SHP77 treated with DMSO at 0.1 percent for 48 hours (cell line): ENCODE measurements around the gene ACACA.
A peak's percentile ranks its signal among the peaks of the same experiment; 100 is the strongest.

ENCODE experiments used
- DNase-seq: peaks from one replicate; lab custom pipeline; 2025; lab: John Stamatoyannopoulos, UW

Gene ACACA

DNA sequence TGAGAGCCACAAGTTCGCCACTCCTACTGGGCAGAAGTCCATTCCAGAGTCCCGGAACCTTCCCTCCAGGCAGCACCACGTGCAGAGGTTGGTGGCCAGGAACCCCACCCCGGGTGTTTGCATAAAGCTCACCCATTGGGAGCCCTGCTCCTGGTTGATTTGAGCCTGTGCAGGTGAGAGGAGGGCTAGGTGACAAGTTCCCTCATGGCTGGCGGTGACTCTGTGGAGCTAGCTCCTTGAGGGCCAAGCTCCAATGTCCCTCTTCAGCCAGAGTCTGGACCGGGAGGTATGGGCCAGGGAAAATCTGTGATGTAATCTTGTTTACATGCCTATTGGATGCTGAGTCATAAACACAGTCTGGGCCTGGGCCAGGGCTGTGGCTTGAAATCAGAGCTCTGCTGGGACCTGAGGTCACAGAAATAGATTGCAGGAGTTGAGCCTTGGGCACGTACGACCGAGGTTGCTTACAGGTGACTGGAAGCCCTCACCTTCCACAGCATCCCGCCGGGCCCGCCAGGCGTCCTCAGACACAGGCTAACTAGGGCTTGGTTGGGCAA, 339.0 kb downstream of the ACACA start:
- DNase-seq = peak; percentile 24

DNA sequence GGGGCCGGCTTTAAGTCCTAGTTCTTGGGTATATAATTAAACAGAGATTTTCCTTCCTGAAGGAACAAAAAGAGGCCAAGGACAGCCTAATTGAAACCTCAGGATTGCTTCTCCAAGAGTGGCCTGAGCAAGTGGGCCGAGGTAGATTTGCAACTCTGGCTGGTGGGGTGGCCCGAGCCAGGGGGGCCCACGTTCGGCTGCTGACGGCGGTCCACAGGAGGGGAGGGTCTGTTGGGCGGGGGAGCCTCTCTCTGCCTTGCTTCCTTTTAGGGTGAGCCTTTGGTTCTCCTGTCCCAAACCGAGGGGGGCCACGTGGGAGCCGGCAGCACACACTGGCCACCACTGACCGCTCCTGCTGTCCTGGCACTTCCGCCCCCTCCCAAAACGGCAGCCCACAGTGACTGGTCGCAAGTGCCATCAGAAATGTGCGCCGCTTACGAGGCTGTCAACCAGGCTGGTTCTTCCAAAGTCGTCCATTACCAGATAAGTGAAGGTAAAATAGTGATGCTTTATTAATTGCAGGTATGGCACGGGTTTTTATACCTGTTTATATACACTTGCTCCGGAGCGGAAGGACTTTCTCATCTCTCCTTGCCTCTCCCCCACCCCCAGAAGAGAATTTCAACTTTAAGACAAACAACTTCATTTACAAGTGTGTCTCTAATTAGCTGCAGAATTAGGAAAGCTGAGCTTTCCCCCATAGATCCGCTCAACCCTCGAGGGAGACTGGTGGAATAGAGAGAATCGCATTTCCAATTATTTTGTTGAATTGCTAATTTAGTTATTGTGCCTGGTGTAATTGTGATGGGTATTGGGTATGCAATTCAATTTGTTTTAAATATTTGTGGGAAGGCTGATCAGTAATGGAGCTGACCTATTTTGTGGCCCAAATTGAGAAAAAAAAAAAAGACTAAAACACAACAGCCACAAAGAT, 340.0 kb downstream of the ACACA start:
- no peak for DNase-seq

DNA sequence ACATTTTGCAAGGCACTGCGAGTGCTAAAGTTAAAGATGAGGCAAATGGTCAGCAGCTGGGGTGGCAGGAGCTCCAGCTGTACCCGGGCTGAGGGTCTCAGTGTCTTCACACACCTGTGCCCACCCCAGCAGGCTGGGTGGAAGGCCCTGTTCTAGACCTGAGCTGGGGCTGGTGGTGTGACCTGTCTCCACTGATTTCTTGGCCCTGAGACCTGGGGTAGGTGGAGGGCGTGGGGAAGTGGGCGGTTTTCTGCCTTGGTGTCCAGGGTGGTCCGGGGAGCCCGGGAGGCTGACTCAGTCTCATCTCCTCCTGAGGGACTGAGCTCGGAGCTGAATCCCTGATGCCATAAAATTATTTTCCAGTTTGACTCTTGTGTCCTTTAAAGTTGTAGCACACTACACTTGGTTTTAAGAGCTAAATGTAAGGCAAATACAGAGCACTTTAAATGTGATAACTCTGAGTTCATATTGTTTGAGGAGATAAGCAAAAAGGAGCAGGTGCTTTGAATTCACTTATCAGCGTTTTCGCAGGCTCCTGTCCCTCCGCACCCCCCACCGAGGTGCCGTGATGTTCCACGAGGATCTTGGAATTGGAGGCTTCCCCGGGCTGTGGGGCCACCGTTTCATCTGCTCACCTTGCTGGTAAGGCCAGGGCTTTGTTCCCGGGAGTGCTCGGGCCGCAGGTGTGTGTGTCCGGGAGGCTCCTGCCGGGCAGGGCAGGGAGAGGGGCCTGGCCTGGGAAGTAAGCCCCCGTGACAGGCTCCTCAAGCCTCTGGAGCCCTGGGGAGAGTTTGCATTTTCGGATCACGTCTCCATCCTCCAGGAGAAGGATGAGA, 340.9 kb downstream of the ACACA start:
- no peak for DNase-seq

DNA sequence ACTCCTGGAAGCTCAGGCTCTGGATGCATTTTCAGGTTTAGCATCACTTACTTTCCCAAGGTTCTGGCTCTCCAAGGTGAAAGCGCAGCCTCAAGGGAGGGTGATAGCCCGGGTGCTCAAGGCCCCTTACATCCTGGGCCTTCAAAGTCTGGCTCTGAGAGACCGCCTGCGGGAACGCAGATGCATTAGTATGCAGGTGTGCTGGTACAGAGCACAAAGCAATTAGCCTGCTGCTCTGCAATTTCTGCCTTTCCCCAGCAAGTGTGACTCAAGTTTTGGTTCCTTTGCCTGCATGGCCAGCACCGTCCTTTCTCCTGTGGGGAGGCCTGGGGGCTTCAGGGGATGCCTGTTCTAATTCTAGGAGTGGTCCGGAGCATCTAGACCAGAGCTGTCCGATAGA, 341.7 kb downstream of the ACACA start:
- DNase-seq = no peak

DNA sequence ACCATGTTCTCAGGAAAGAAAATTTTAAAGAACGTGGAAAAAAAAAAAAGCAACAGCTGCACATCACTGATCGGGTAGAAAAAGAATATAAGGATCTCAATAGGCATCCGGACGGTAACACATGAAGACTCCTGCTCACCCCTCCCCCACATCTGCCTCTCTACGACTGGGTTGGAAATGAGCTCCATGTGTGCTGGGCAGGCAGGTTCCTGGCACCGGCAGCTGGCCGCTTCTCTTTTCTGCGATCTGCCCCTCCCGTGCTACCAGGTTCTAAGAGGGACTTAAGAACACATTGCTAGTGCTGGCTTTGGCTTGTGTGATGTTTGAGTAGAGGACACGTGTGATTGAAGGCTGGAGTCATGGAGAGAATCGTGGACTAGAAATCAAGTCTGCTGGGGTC, 342.4 kb downstream of the ACACA start:
- DNase-seq = no peak

DNA sequence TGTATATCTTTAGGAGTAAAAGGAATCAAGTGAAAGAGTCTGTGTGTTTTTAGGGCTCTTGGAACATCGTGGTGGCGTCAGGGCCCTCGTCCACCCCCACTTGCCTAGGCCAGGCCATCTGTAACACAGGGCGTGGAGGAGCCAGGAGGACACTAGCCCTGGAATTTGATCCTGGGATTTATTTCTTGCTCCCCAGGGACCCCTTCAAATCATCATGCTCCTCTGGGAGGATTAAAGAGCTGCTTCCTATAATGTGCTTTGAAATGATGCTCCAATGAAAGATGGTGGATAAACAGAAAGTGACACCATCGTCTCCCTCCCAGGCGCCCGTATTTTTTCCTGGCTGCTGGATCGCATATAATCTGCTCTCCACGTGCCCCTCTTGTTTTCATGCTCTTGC, 344.6 kb downstream of the ACACA start:
- no peak for DNase-seq

DNA sequence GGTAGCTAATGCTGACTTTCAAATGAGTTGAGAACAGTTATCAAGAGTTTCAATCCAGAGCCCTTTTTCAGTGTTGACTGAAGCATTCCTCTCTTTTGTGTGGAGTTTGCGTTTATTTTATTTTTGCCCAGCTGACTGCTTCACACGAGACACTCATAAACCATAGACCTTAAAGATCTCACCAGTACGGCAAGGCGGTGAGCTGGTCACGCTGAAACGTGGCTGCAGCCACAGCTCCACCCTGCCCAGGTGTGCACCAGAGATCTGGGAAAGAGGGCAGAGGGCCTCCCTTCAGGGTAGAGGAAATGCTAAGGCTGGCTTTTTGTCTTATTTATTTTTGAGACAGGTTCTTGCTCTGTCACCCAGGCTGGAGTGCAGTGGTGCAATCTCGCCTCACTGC, 345.7 kb downstream of the ACACA start:
- DNase-seq = no peak

DNA sequence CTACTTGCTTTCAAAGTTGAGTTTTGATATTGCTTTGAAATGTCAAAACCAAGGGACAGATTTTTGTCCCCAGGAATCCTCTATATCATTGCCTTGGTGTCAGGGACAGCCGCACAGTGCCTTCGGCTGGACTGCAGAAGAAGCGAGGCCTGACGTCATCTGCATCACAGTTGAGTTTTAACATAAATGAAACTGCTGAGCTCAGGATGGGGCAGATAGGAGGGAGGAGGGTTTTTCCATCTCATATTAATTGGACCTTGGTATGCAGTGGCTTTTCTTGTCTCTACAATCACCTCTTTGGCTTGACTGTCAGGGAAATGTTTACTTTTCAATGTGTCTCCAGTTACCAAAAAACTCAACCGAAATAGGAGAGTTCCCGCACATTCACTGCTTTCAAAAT, 346.5 kb downstream of the ACACA start:
- DNase-seq = no peak

DNA sequence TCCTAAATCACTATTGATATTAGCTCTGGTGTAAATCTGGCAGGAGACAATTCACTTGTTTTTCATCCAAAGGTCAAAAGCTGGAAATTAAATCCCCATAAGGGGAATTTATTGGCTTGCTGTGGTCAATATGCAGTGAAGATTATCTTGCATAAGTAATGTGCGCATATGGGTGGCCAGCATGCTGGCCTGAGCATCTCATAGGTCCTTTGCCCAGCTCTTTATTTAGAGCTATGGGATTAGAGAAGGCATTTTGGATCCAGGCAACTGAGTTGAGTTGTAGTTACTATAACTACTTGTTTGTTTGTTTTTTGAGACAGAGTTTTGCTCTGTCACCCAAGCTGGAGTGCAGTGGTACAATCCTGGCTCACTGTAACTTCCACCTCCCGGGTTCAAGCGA, 347.1 kb downstream of the ACACA start:
- no peak for DNase-seq

DNA sequence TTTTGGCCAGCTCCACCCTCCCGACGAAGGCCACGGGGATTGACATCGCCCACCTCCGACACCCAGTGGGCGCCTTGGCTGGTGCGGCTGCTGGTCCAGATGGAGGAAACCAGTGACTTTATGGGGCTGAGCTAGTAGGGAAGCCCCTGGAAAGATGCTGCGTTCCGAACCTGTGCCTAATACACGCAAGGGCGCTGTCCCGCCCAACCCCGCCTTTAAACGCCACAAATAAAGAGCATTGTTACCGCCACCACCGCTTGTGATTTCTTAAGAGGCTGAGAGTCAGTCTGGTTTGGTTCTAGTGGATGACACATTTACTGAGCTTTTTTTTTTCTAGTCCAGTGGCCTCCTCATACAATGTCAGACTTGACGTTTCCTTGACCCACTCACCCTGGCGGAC, 350.0 kb downstream of the ACACA start:
- DNase-seq = no peak

DNA sequence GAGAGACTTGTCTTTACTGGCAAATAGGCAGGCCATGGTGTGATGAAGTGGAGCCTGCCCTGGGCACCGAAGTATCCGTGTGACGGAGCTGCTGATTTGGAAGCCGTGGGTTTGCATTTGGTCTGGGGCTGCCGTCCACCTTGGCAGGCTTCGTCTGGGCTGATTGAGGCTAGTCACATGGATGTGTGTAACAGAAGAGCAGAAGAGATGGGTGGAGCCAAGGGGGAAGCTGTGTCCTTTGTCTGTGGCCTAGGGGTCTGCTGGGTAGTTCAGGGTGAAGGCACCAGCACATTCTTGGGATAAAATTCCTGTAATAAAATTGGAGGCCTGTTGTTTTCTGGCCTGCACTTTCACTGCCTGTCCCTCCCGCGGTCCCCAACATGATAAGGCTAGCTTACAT, 351.7 kb downstream of the ACACA start:
- DNase-seq = no peak

DNA sequence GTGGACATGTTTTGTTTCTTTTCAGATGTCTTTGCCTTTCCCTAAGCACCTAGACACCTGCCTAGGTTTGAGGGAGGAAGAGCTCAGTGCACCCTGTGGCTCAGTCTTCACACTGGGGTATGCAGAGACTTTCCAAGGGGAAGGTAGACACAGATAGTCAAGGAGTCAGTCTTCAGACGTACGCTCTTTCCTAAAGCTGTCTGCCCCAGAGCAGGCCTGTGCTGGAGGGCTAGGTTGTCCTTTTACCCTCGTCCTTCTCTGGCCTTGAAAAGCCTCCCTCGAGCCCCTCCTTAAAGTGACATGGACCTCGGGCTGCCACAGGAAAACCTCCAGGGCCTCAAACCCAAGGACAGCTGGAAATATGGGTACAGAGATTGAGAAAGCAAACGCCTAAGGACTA, 354.2 kb downstream of the ACACA start:
- DNase-seq = no peak

DNA sequence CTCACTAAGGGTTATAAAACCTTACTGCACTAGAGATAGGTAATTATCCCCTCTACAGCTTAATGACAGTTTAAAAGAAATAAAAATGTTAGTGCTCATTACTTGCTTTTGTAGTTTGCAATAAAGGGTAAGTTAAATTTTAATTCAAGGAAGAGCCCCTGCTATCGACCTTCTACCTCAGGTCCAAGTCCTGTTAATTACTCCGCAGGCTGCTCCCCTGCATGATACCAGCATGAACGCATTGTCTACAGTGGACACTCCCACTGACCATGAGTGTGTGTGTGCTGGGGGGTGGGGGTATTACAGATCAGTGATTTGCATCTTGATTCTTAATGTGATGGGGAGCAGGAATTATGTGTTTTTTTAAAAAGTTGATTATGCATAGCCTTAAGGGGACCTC, 354.8 kb downstream of the ACACA start:
- no peak for DNase-seq

DNA sequence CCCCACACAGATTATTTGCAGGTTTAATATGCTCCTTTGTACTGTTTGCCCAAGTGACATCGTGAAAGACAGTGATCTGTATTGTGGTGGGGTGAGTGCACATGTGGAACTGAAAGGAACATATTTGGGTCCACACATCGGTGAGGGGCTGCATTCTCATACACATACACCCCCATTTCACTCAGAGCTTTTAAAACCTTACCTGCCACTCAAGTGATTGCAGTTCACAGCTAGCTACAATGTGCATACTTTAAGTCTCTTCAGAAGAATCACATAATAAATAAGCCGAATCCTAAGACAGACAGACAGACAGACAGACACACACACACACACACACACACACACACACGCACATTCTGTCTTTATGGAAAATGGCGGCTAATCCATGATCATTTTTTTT, 355.3 kb downstream of the ACACA start:
- no peak for DNase-seq

DNA sequence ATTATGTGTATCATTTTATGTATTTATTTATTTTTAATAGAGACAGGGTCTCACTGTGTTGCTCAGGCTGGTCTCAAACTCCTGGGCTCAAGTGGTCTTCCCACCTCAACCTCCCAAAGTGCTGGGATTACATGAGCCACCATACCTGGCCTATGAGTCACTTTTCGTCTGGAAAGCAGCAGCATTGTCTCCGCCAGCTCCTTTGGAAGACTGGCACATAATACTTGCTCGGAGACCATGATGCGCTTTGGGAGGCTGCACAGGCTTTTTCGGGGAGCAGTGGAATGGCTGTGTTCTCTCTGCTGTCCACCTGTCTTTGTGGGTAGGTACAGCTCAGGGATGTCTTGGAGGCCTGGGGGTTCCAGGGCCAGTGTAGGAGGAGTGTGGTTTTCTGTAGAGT, 355.7 kb downstream of the ACACA start:
- no peak for DNase-seq

DNA sequence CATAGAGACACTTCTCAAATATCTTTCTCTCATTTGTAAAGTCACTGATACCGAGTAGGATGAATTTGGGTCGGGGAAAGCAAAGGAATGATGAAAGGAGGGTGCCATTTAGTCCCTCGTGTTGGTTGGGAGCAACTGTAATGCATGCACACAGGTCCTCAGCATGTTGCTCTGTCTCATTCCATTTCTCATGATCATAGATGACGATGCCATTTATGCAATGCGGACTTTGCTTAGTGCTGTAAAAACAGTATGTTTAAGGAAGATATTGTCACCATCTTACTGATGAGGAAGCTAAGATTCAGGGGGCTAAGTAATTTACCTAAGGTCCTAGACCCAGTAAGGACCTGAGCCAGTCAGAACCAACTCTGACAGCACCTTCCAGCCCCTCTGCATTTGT, 357.8 kb downstream of the ACACA start:
- DNase-seq = no peak

DNA sequence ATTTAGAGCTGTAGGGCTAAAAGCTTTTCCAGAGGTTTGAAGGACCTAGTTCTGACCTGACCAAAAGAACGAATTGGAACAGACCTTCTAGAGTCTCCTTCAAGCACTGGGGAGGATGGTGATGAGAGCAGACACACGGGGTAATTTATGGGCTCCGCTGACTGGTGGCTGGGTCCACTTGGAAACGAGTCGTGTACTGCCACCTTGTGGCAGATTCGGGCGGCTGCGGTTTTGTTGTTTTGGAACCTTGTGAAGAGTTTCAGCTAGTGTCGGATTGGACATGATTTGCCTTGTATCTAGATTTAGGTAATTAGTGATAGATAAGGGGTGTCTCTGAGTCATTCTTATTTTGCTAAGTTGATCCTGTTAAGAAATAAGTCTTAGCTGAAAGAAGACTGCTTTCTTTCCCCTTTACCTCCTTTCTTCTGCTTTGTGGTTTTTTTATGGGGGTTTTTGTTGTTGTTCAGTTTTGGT, 359.0 kb downstream of the ACACA start:
- DNase-seq = peak; percentile 20

DNA sequence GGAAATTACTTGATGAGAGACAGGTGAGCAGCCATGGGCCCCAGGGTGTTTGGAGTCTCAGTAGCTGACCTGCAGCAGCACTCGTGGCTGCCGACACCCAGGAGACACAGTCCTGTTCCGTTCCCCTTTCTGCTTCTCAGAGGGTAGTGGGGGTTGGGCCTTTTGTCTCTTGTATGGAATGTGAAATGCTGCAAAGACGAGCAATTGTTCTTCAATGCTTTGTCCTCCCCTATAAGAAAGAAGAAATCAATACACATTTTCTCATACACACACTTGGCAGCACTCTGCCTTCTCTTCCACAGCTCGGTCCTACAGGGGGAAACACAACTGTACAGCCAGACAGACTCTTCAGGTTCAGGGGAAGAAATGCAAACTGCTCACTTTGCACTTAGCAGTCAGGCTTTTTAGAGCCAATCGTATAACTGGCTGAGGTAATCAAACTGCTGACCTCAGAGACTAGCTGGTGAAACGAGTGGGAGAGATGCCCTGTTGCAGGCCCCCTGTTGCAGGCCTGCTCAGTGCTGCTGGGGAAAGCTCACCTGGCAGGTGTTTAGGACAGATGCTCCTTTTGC, 361.2 kb downstream of the ACACA start:
- no peak for DNase-seq

DNA sequence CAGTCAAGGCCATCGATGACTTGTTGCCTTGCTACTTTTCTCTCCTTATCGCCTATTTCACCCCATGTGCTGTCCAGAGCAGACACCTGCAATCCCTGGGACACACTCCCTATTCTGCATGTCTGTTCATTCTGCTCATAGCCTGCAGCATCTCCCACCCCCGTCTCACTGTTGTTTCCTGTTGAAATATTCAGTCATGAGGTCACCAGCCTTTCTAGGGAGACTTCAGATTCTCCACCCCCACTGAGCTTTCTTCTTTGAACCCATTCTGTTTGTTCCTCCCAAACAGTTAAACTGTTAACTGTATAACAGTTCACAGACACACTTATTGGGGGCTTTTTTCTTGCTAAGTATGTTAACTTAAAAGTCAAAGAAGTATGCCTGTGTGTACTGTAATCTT, 363.4 kb downstream of the ACACA start:
- DNase-seq = no peak

DNA sequence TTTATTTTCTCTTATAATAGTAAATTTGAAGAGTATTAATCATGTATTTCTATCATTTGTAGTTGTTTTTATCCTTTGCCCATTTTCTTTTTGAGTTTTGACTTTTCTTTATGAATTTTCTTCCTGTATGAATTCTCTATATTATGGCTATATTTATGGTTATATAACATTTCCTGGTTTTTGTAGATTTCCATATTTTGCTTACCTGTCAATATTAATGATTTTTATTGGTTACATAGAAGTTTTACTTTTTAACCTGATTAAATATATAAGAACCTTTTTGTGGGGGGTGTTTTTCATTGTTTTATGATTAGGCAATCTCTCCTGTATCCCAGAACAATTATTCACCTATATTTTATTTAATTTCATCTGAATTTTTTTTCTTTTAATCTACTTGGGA, 364.7 kb downstream of the ACACA start:
- DNase-seq = no peak

DNA sequence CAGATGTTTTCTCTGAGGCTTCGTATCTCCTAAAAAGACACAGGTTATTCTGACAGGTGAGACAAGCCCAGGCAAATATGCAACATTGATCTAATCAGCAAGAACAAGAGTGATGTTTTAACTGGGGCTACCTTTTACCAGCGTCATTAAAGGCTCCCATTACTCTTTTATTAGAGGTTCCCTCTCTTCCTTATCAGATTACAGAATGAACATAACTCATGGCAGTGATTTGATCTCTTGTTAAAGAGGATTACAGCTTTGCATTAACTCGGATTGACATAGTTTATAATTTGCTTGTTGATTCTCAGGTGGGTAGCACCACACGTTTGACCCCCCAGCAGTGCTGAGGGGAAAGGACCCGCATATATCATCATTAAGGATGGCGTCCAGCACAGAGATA, 367.4 kb downstream of the ACACA start:
- no peak for DNase-seq

DNA sequence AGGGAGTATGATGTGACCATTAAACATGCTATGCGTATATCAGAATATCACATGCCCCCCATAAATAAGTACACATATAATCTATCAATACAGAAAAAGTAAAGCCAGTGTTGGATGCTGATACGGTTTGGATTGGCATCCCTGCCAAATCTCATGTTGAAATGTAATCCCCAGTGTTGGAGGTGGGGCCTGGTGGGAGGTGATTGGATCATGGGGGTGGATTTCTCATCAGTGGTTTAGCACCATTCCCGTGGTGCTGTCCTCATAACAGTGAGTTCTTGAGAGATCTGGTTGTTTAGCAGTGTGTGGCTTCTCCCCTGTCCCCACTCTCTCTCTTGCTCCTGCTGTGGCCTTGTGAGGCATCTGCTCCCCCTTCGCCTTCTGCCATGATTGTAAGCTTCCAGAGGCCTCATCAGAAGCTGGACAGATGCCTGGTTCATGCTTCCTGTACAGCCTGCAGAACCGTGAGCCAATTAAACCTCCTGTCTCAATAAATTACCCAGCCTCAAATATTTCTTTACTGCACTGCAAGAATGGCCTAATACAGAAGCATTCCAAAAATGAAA, 369.0 kb downstream of the ACACA start:
- DNase-seq = no peak
